UCSD-AML1 (cell line): ENCODE data around the gene PRRX1.

Source experiments
- DNase-seq: peaks from one replicate; lab custom pipeline; 2025; ENCODE audit not compliant: unreplicated experiment; lab: John Stamatoyannopoulos, UW

PRRX1 gene

GRCh38 chr1:170765279-170765678 lies 101.3 kb downstream of the PRRX1 start:
- DNase-seq = no peak

GRCh38 chr1:170765712-170766330 lies 101.9 kb downstream of the PRRX1 start:
- no peak for DNase-seq

- DNase-seq = no peak
Measured at GRCh38 chr1:170768929-170769328, 105.0 kb downstream of the PRRX1 start.

GRCh38 chr1:170769691-170770090 lies 105.8 kb downstream of the PRRX1 start:
- DNase-seq = no peak

GRCh38 chr1:170770254-170770653 lies 106.3 kb downstream of the PRRX1 start:
- no peak for DNase-seq

GRCh38 chr1:170776252-170776651 lies 112.3 kb downstream of the PRRX1 start:
- no peak for DNase-seq

GRCh38 chr1:170776777-170777176 lies 112.8 kb downstream of the PRRX1 start:
- DNase-seq = no peak
